GM21717 (cell line): ENCODE measurements around the gene CCDC40.
A peak's percentile ranks its signal among the peaks of the same experiment; 100 is the strongest.

Source experiments
- ATAC-seq: cut with Tn5 transposase; IDR thresholded peaks from one replicate; pipeline ENCODE4 v1.9.1; 2021; ENCODE audit warnings: mild to moderate bottlenecking, moderate library complexity; ENCODE audit not compliant: unreplicated experiment

CCDC40 gene

DNA sequence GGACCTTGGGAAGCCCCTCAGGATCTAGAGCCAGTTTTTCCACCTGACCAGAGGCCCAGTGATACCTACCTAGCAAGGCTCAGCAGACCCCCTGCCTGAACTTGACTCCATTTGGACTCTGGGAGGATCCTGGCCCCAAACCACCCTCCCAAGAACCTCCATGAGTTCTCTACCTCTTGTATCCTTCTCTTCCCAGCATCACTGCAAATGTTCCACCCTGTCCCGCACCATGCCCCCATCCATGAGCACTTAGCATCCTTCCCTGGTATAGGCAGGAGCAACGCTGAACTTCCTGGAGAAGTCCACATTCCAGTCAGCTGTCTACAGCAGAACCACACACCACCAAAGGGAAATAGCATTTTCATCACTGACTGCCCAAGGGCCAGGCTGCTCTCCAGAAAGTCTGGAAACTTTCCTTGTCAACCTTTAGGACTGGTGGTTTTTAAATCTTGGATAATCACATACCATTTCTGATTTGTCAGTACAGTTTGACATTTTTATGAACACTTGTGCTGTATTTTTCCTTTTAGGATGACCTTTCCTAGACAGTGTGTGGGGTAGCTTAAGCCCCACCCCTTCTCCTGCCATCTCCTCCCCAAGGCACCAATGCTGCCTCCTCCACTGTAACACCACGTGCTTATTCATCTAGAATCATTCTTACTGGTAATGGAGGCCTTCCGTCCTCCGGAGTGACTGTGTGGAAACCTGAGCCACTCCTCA is 96.6 kb downstream of the CCDC40 start:
- ATAC-seq = no peak

DNA sequence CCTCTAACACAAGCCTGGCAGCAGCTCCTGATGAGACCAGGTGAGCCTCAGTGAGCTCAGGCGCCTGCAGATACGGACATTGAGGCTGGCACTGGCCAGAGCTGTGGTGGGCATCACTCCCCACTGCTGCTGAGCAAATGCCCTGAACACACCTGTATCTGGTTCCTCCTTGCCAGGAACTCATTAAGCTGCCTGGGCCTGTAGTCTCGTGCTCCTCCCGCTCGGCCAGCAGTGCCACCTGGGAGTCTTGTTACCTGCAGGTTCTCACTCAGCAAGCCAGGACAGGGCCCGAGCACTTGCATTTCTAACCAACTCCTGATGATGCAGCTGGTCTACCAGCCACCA is 97.2 kb downstream of the CCDC40 start:
- no peak for ATAC-seq

DNA sequence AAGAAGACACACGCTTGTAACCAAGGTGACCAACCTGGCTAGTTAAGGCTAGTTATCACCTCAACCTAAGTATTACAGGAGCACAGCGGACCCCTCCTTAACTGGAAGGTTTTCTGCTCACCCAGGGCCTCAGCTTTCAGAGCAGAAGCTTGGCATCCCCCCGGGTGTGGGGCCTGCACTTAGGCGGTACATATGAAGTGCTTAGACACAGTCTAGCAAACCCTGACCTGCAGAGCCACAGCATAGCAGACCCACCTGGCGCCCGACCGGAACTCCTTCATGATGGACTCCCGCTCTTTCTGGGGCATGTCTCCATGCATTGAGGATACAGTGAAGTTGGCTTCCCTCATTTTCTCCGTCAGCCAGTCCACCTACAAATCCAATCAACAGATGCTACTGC is 100.7 kb downstream of the CCDC40 start:
- no peak for ATAC-seq

DNA sequence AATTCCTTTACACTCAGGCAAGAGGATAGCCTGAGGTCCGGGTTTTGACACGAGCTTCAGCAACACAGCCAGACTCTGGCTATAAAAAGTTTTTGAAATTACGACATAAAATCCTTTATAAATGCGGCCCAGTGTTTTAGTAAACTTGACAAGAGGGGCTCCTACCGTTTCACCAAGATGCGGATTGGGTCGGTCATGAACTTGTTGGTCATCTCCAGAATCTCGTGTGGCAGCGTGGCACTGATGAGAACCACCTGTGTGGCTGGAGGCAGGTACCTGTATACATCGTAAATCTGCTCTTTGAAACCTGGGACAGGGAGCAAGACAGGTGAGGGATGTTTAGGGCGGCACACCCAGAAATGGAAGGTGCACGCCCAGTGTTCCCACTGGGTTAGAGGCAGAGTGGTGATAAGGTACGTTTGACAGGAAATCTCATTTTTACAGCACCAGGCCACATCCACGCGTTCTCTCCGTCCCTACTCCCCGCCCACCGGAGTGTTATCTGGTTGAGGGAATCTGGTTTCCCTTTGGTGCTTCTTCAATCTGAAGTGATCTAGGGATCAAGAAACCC is 102.5 kb downstream of the CCDC40 start:
- ATAC-seq = no peak

DNA sequence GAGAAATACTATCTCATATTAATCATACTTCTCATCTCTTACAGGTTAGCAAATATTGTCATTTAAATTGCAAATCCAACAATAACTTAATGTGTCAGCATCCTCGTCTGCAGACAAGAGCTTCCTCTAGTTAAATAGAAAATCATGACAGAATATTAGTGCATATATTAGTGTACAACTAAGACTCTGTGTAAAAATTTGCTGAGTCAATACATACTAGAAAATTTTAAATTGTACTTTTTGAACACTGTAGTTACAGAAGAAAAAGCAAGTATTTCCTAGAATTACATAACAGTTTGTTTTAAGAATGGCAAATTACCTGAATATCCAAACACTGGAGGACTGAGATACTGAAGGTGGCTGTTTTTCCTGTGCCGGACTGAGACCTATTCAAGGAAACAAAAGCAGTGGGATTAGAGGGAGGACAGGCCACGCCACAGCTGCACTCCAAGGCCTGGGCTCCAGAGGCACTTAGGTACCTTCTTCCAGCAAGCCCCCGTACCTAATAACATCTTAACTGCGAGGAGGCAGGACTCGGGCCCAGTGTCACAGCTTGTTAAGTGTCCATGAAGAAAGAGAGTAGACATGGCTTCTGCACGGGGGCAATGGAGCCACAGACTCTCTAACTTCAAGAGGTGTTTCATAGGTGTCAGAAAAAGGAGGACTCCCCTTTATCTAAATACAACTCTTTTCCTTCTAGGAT is 105.2 kb downstream of the CCDC40 start:
- ATAC-seq = no peak

DNA sequence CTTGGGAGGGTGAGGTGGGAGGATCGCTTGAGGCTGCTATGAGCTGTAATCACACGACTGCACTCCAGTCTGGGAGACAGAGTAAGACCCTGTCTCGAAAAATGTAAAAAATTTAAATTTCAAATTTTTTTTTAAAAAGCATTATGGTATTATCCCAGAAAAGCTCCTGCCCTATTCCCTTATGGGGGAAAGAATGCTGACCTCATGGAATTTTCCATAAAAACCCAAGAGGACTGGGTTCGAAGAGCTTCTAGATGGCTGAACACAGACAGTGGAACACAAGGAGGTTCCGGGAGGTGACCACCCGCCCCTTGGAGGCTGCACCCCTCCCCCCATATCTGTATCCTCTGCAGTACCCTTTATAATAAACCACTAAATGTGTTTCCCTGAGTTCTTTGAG is 106.5 kb downstream of the CCDC40 start:
- no peak for ATAC-seq

DNA sequence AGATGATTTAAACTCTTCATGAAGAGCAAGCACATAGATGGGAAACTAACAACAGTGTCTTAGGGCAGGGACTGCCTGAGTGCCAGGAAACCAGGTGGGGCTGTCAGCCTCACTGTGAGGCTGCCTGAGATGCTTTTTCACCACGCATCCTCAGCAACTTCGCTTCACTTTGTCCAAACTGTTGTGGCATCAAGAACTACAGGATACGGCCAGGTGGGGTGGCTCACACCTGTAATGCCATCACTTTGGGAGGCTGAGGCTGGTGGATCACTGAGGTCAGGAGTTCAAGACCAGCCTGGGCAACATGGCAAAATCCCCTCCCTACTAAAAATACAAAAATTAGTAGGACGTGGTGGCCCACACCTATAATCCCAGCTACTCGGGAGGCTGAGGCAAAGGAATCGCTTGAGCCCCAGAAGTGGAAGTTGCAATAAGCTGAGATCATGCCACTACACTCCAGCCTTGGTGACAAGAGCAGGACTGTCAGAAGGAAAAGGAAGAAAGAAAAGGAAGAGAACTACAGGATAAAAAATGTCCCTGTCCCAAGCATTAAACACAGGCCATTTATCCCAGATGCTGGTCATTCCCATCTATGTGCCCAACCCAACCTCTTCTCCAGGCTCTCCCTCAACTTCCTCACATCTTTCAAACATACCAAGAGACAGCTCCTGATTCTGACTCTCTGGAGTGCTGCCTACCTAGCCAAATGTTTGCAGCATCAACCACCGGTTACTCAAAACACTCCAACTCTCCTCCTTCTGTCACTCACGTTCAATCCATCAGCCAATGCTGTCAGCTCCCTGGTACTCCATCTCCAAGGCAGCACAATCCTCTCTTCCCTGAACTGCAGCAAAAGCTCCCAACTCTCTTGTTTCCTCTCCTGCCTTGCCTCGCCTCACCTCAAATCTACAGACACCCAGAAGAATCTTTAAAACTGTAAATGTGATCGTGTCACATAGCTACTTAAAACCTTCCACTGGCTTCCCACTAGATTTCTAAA is 108.9 kb downstream of the CCDC40 start:
- no peak for ATAC-seq

DNA sequence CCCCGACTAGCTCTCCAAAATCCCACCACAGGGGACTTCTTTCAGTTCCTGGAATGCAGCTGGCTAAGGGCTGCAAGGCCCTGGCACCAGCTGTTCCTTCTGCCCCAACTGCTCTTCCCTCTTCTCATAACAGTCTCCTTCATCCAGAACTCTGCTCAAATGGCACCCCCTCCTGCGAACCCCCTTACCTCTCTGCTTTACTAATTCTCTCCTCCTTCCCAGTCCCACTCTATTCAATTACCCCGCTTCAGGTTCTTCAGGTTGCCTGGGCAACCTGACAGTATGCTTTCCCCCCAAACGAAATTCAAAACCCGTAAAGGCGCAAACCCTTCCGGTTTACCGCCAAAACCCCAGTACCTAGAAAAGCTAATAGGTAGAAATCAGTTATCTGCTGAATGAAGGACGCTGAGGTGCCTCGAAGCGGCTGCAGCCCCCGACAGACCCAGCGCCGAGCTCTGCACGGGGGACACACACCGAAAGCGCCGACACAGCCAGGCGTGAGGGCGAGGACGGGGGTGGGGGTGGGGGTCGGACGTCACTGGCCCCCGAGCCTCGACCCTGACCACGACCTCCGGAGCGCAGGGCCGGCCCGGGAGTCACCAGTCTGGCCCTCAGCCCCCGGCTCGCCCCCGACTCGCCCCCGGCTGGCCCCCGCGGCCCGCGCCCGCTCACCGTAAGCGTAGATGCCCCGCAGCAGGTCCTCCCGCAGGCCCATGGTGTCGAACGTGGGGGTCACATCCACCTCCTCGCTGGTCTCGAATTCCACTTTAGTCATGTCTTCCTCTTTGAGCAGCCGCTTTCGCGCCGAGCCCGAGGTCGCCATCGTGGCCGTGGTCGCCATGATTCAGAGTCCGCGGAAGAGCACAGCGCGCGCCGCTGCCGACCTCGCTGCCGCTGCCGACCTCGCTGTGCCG is 109.9 kb downstream of the CCDC40 start:
- peak; percentile 12 for ATAC-seq

DNA sequence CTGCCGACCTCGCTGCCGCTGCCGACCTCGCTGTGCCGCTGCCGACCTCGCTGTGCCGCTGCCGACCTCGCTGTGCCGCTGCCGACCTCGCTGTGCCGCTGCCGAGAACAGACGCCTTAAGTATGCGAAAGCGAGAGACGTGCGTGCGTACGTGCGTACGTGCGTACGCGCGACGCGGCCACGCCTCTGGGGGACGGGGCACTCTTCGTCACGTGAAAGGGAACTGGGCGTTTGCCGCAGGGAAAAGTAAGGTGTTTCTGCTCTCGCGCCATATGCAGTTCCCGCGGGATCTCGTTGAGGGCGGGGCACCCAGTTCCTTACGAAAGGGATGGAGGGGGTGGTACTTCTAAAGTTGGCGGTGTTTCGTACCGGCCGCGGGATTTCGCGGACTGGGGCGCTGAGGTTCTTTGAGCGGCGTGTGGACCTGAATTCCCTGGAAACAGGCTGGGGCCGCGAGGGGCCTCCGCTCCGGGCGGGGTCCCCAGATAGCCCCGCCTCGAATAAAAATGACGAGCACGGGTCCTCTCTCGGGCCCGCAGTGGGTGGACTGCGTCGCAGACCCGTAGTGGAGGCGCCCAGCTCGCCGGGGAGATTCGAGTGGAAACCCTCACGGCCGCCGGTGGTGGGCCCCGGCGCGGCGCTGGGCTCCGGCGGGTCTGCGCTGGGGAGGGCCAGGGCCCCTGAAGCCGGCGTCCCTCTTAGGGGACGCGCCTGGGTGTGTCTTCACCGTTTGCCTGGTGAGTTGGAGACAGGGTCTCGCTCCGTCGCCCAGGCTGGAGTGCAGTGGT is 110.8 kb downstream of the CCDC40 start, which contains the start of gene EIF4A3:
Gene EIF4A3 (minus strand): TSS at position 94 of the 788 bp plus-strand sequence. CDS start 167 bp downstream, outside the sequence.
- peak; percentile 75 for ATAC-seq
